Stimulated activated CD4-positive, alpha-beta T cell treated with anti-CD3 and anti-CD28 coated beads, Interleukin-4, amount 100 ng/mL, for 1 hour (primary cell): ENCODE measurements around the gene JUND.
"Not testable (repeated sequence)": the region's sequence is repeated elsewhere in the genome, so short reads cannot be mapped to it uniquely, and the experiment has no call there.

Source experiments
- DNase-seq: peaks from one replicate; pipeline ENCODE4 v3.0.0-alpha.2; 2020

Gene JUND

GRCh38 chr19:18281082-18282020, at the start of gene JUND:
Gene JUND (minus strand): TSS chr19:18281622. CDS start chr19:18281484, 138 bp downstream.
- peak; percentile 95 for DNase-seq

- DNase-seq, result no peak
Observed at GRCh38 chr19:18330868-18331267, 49.4 kb upstream of the JUND start.

- DNase-seq, result no peak
Observed at GRCh38 chr19:18329035-18329376, 47.6 kb upstream of the JUND start.

GRCh38 chr19:18328340-18329034, 47.1 kb upstream of the JUND start:
- DNase-seq, result peak; percentile 78

GRCh38 chr19:18326772-18327171, 45.4 kb upstream of the JUND start:
- no peak for DNase-seq

GRCh38 chr19:18324373-18324731, 42.9 kb upstream of the JUND start:
- not testable (repeated sequence) for DNase-seq

GRCh38 chr19:18322759-18323460, 41.5 kb upstream of the JUND start, which contains the start of gene LSM4:
Gene LSM4 (minus strand): TSS chr19:18323076. CDS start chr19:18323020, 56 bp downstream.
- peak; percentile 99 for DNase-seq

- DNase-seq, result peak; percentile 50
Observed at GRCh38 chr19:18322318-18322758, 40.9 kb upstream of the JUND start.

GRCh38 chr19:18321734-18322102, 40.3 kb upstream of the JUND start:
- DNase-seq, result no peak

GRCh38 chr19:18320865-18321733, 39.7 kb upstream of the JUND start:
- no peak for DNase-seq

GRCh38 chr19:18319591-18320135, 38.2 kb upstream of the JUND start:
- no peak for DNase-seq

- peak; percentile 43 for DNase-seq
Observed at GRCh38 chr19:18317961-18318800, 36.8 kb upstream of the JUND start.

GRCh38 chr19:18313398-18313797, 32.0 kb upstream of the JUND start:
- no peak for DNase-seq

- DNase-seq, result no peak
Observed at GRCh38 chr19:18312092-18312534, 30.7 kb upstream of the JUND start.

- no peak for DNase-seq
Observed at GRCh38 chr19:18311502-18312091, 30.2 kb upstream of the JUND start.

- no peak for DNase-seq
Observed at GRCh38 chr19:18310966-18311365, 29.5 kb upstream of the JUND start.

GRCh38 chr19:18310118-18310909, 28.9 kb upstream of the JUND start:
- no peak for DNase-seq

- no peak for DNase-seq
Observed at GRCh38 chr19:18309525-18310064, 28.2 kb upstream of the JUND start.

- no peak for DNase-seq
Observed at GRCh38 chr19:18308948-18309325, 27.5 kb upstream of the JUND start.
